Posterior cingulate gyrus (tissue), 11 donors: ENCODE measurements around the gene CEP192.

Experiments used
- DNase-seq, 10 donors: peaks; one replicate each; pipeline versions ENCODE4 v3.0.0 to v3.0.0-alpha.2; 2020 to 2021; ENCODE audit warnings: mixed read lengths in 3 of 10
- intact Hi-C: fragments of 100-400 bp; cut with DNase I; formaldehyde crosslinking; loops from one replicate; pipeline ENCODE4 v1.15.1; 2023

The CEP192 gene

GRCh38 chr18:13136056-13136903 lies 145.1 kb downstream of the CEP192 start:
- intact Hi-C loops: no loop called here
- peak in 3 of 10 donors; percentile 27 to 87 (median 85) for DNase-seq

- intact Hi-C loops: no loop called here
- DNase-seq: peak in 7 of 10 donors; percentile 34 to 90 (median 43)
These were observed 145.9 kb downstream of the CEP192 start for GRCh38 chr18:13136904-13137669.

GRCh38 chr18:13137670-13138419 lies 146.7 kb downstream of the CEP192 start:
- intact Hi-C loops: no loop called here
- peak in 1 of 10 donors; percentile 23 for DNase-seq

GRCh38 chr18:13138420-13139139 lies 147.4 kb downstream of the CEP192 start:
- intact Hi-C loops: no loop called here
- DNase-seq: no peak

GRCh38 chr18:13139885-13140450 lies 148.8 kb downstream of the CEP192 start:
- intact Hi-C loops: no loop called here
- DNase-seq: no peak

GRCh38 chr18:13141209-13141608 lies 150.0 kb downstream of the CEP192 start:
- intact Hi-C loops: no loop called here
- DNase-seq: no peak

- intact Hi-C loops: no loop called here
These were observed 154.6 kb downstream of the CEP192 start for GRCh38 chr18:13145636-13146190.

GRCh38 chr18:13147130-13147529 lies 156.0 kb downstream of the CEP192 start:
- intact Hi-C loops: no loop called here
- no peak for DNase-seq

More at GRCh38 chr18:13145636-13146190, 154.6 kb downstream of the CEP192 start:
- no peak for DNase-seq

GRCh38 chr18:13151656-13152055 lies 160.5 kb downstream of the CEP192 start:
- intact Hi-C loops: no loop called here
- DNase-seq: no peak

- DNase-seq: no peak
- intact Hi-C loops: no loop called here
These were observed 167.3 kb downstream of the CEP192 start for GRCh38 chr18:13158428-13158827.

GRCh38 chr18:13159579-13159978 lies 168.4 kb downstream of the CEP192 start:
- DNase-seq: no peak
- intact Hi-C loops: no loop called here

GRCh38 chr18:13161276-13161899 lies 170.2 kb downstream of the CEP192 start:
- no peak for DNase-seq
- intact Hi-C loops: no loop called here

GRCh38 chr18:13163167-13163927 lies 172.2 kb downstream of the CEP192 start:
- intact Hi-C loops: no loop called here
- DNase-seq: no peak

- intact Hi-C loops: no loop called here
- DNase-seq: no peak
These were observed 173.2 kb downstream of the CEP192 start for GRCh38 chr18:13164406-13164805.

GRCh38 chr18:13165636-13166423 lies 174.7 kb downstream of the CEP192 start:
- intact Hi-C loops: no loop called here

GRCh38 chr18:13173578-13174145 lies 182.5 kb downstream of the CEP192 start:
- DNase-seq: no peak

More at GRCh38 chr18:13165636-13166423, 174.7 kb downstream of the CEP192 start:
- no peak for DNase-seq

More at GRCh38 chr18:13173578-13174145, 182.5 kb downstream of the CEP192 start:
- intact Hi-C loops: no loop called here
